ENCODE data around the gene KCTD2. TPM values are rescaled to one million over a fixed set of nuclear protein-coding genes. Genes with fewer than 3 reads are reported as not detected.

KCTD2 gene
- total and polyA plus RNA-seq, 2 of the 13 experiments (the other 11 are each of a cell fraction or from before 2014, with no cell fraction given): 28.3 to 32.6 TPM

- no peak for TF ChIP-seq ZBTB3 (CRISPR knock-in tag; IDR thresholded peaks at IDR 0.05; ENCODE audit: borderline replicate concordance, low read depth)
- TF ChIP-seq MATR3 (CRISPR knock-in tag; IDR thresholded peaks at IDR 0.05): no peak
- no peak for TF ChIP-seq ZBTB7B (CRISPR knock-in tag; IDR thresholded peaks at IDR 0.05)
- TF ChIP-seq ZNF407 (CRISPR knock-in tag; IDR thresholded peaks at IDR 0.05; ENCODE audit: not compliant biosample characterization): no peak
- TF ChIP-seq GTF2F1 (IDR thresholded peaks at IDR 0.05; ENCODE audit: low read length): no peak
- no peak for TF ChIP-seq HDAC6 (IDR thresholded peaks at IDR 0.05; ENCODE audit: low read depth, low read length)
- TF ChIP-seq REL (CRISPR knock-in tag; conservative IDR thresholded peaks at IDR 0.05): no peak
- TF ChIP-seq, protein P1, sequence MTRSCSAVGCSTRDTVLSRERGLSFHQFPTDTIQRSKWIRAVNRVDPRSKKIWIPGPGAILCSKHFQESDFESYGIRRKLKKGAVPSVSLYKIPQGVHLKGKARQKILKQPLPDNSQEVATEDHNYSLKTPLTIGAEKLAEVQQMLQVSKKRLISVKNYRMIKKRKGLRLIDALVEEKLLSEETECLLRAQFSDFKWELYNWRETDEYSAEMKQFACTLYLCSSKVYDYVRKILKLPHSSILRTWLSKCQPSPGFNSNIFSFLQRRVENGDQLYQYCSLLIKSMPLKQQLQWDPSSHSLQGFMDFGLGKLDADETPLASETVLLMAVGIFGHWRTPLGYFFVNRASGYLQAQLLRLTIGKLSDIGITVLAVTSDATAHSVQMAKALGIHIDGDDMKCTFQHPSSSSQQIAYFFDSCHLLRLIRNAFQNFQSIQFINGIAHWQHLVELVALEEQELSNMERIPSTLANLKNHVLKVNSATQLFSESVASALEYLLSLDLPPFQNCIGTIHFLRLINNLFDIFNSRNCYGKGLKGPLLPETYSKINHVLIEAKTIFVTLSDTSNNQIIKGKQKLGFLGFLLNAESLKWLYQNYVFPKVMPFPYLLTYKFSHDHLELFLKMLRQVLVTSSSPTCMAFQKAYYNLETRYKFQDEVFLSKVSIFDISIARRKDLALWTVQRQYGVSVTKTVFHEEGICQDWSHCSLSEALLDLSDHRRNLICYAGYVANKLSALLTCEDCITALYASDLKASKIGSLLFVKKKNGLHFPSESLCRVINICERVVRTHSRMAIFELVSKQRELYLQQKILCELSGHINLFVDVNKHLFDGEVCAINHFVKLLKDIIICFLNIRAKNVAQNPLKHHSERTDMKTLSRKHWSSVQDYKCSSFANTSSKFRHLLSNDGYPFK (CRISPR knock-in tag; IDR thresholded peaks at IDR 0.05; ENCODE audit: borderline replicate concordance): no peak
- TF ChIP-seq ZBTB42 (CRISPR knock-in tag; IDR thresholded peaks at IDR 0.05): no peak
- no peak for TF ChIP-seq KLF11 (CRISPR knock-in tag; IDR thresholded peaks at IDR 0.05)
- TF ChIP-seq, protein P2, sequence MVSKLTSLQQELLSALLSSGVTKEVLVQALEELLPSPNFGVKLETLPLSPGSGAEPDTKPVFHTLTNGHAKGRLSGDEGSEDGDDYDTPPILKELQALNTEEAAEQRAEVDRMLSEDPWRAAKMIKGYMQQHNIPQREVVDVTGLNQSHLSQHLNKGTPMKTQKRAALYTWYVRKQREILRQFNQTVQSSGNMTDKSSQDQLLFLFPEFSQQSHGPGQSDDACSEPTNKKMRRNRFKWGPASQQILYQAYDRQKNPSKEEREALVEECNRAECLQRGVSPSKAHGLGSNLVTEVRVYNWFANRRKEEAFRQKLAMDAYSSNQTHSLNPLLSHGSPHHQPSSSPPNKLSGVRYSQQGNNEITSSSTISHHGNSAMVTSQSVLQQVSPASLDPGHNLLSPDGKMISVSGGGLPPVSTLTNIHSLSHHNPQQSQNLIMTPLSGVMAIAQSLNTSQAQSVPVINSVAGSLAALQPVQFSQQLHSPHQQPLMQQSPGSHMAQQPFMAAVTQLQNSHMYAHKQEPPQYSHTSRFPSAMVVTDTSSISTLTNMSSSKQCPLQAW (CRISPR knock-in tag; IDR thresholded peaks at IDR 0.05): no peak
- TF ChIP-seq ZNF572 (CRISPR knock-in tag; IDR thresholded peaks at IDR 0.05): no peak
- TF ChIP-seq MIER3 (CRISPR knock-in tag; IDR thresholded peaks at IDR 0.05; ENCODE audit: borderline replicate concordance): no peak
- no peak for TF ChIP-seq MLXIP (CRISPR knock-in tag; IDR thresholded peaks at IDR 0.05; ENCODE audit: borderline replicate concordance)
- TF ChIP-seq TBP (CRISPR knock-in tag; IDR thresholded peaks at IDR 0.05): no peak
Measured at GRCh38 chr17:75013092-75013559, 33.9 kb upstream of the KCTD2 start (continued).

All from HepG2 (cell line).